A549 (cell line): Measurements from ENCODE around the gene ANKMY2. TPM values are rescaled to one million over a fixed set of nuclear protein-coding genes. Genes with fewer than 3 reads are reported as not detected.

Experiments
- ATAC-seq, 2 experiments: fragments of 200-7000 bp in 1 of 2; fragments of >200 bp in 1 of 2; cut with Nextera tagmentation in 1 of 2; cut with Tn5 transposase in 1 of 2; 3 replicates each; pipeline versions ENCODE4 v1.8.0 to v1.9.1; 2018 to 2020; ENCODE audit warnings: mild to moderate bottlenecking in 1 of 2, moderate library complexity in 1 of 2
- CTCF ChIA-PET: fragments of 300-600 bp; sonication (Branson Sonifier 250); formaldehyde crosslinking; extraction: SDS; loops from one replicate; lab custom pipeline; 2021; ENCODE audit warnings: antibody characterized with exemption, inconsistent platforms; lab: Yijun Ruan, JAX
- POLR2A ChIA-PET: fragments of 350-600 bp; formaldehyde crosslinking; extraction: SDS; loops from one replicate; lab custom pipeline; 2021; ENCODE audit warnings: antibody characterized with exemption, inconsistent platforms; lab: Yijun Ruan, JAX
- DNase-seq, 2 experiments: peaks; one replicate each; pipeline versions ENCODE4 v3.0.0 to v3.0.0-alpha.2; 2011 to 2016; ENCODE audit warnings: low read depth in 1 of 2, low spot score in 1 of 2
- FAIRE-seq: peaks from 2 replicates; lab custom pipeline; 2011; peaks lifted over from hg19 to GRCh38; lab: Jason Lieb, UNC
- H3K27ac ChIP-seq, 2 experiments: fragments of >200 bp; sonication (Bioruptor Twin); formaldehyde crosslinking; 3 replicates each; pipeline ENCODE4 v1.5.1; 2016 to 2017
- H3K4me1 ChIP-seq: fragments of >200 bp; sonication (Bioruptor Twin); formaldehyde crosslinking; 3 replicates; pipeline ENCODE4 v1.6.1; 2016
- H3K4me2 ChIP-seq: fragments of >200 bp; sonication (Bioruptor Twin); formaldehyde crosslinking; 3 replicates; pipeline ENCODE4 v1.6.1; 2016
- H3K4me3 ChIP-seq: fragments of >200 bp; sonication (Bioruptor Twin); formaldehyde crosslinking; 3 replicates; pipeline ENCODE4 v1.5.1; 2016
- H3K9me3 ChIP-seq: fragments of >200 bp; sonication (Bioruptor Twin); formaldehyde crosslinking; 3 replicates; pipeline ENCODE4 v1.6.1; 2016
- ATOH8 ChIP-seq: fragments of 250-450 bp; sonication (Bioruptor Pico); IDR thresholded peaks from 2 replicates; pipeline ENCODE4 v1.5.0; 2020; ENCODE audit warnings: low read depth, mild to moderate bottlenecking, moderate library complexity
- BCL3 ChIP-seq: fragments of >200 bp; sonication (Bioruptor Twin); formaldehyde crosslinking; IDR thresholded peaks from 3 replicates; pipeline ENCODE4 v1.6.1; 2016
- CHD2 ChIP-seq: fragments of 150-350 bp; IDR thresholded peaks from 2 replicates; pipeline ENCODE4 v1.6.1; 2014; ENCODE audit warnings: low read length; ENCODE audit not compliant: partially characterized antibody
- EHF ChIP-seq: fragments of 250-450 bp; sonication (Bioruptor Pico); IDR thresholded peaks from 2 replicates; pipeline ENCODE4 v1.5.0; 2020; ENCODE audit warnings: mild to moderate bottlenecking
- EHMT2 ChIP-seq: fragments of 200-600 bp; sonication (generic); IDR thresholded peaks from 2 replicates; pipeline ENCODE4 v1.6.1; 2016; ENCODE audit warnings: antibody characterized with exemption, low read depth, mild to moderate bottlenecking, moderate library complexity
- FOSB ChIP-seq: fragments of 250-450 bp; sonication (Bioruptor Pico); IDR thresholded peaks from 2 replicates; pipeline ENCODE4 v1.5.0; 2020; ENCODE audit warnings: mild to moderate bottlenecking, moderate library complexity
- FOSL2 ChIP-seq, 2 experiments: fragments of 450-650 bp in 1 of 2; fragments of >200 bp in 1 of 2; sonication (Bioruptor Twin) in 1 of 2; formaldehyde crosslinking; IDR thresholded peaks; 2 replicates each; pipeline versions ENCODE4 v1.5.0 to v1.6.1; 2016 to 2020; ENCODE audit warnings: mild to moderate bottlenecking in 1 of 2, moderate library complexity in 1 of 2
- GATA3 ChIP-seq: IDR thresholded peaks from 2 replicates; pipeline ENCODE4 v1.6.1; 2012; ENCODE audit warnings: borderline replicate concordance
- HES2 ChIP-seq: fragments of >200 bp; sonication (Bioruptor Twin); formaldehyde crosslinking; IDR thresholded peaks from 2 replicates; pipeline ENCODE4 v1.6.1; 2016
- HOXB5 ChIP-seq: fragments of 250-450 bp; sonication (Bioruptor Pico); IDR thresholded peaks from 2 replicates; pipeline ENCODE4 v1.5.0; 2020; ENCODE audit warnings: mild to moderate bottlenecking, moderate library complexity
- JUN ChIP-seq, 2 experiments: fragments of >200 bp; sonication (Bioruptor Twin); formaldehyde crosslinking; IDR thresholded peaks; 2 replicates in 1 of 2; 3 replicates in 1 of 2; pipeline ENCODE4 v1.6.1; 2016 to 2017
- MAFK ChIP-seq: fragments of 450-650 bp; IDR thresholded peaks from 2 replicates; pipeline ENCODE4 v1.6.1; 2014; ENCODE audit not compliant: partially characterized antibody
- MAZ ChIP-seq: fragments of 150-350 bp; IDR thresholded peaks from 2 replicates; pipeline ENCODE4 v1.6.1; 2014; ENCODE audit warnings: antibody characterized with exemption, low read depth, low read length, borderline replicate concordance
- PBX3 ChIP-seq: IDR thresholded peaks from 2 replicates; pipeline ENCODE4 v1.6.1; 2012
- PHF8 ChIP-seq: fragments of 200-600 bp; sonication (generic); IDR thresholded peaks from 2 replicates; pipeline ENCODE4 v1.6.1; 2016; ENCODE audit warnings: low read depth, mild to moderate bottlenecking, antibody characterized with exemption, moderate library complexity, borderline replicate concordance
- POLR2AphosphoS2 ChIP-seq: conservative IDR thresholded peaks from 2 replicates; pipeline ENCODE4 v1.6.1; 2012; ENCODE audit warnings: low read length, improper control_type of control experiment, inconsistent platforms
- RAD21 ChIP-seq, 2 experiments: fragments of >200 bp in 1 of 2; sonication (Bioruptor Twin) in 1 of 2; formaldehyde crosslinking in 1 of 2; IDR thresholded peaks in 1 of 2; conservative IDR thresholded peaks in 1 of 2; 2 replicates in 1 of 2; 3 replicates in 1 of 2; pipeline ENCODE4 v1.6.1; 2012 to 2018; ENCODE audit warnings: inconsistent platforms in 1 of 2
- RARB ChIP-seq: fragments of 250-450 bp; sonication (Bioruptor Pico); IDR thresholded peaks from 2 replicates; pipeline ENCODE4 v1.8.0; 2021; ENCODE audit warnings: mild to moderate bottlenecking, moderate library complexity
- TP53 ChIP-seq: fragments of 250-450 bp; sonication (Bioruptor Pico); IDR thresholded peaks from 2 replicates; pipeline ENCODE4 v1.5.0; 2021; ENCODE audit warnings: mild to moderate bottlenecking, moderate library complexity
- USF2 ChIP-seq: fragments of 450-650 bp; IDR thresholded peaks from 2 replicates; pipeline ENCODE4 v1.6.1; 2014; ENCODE audit warnings: antibody characterized with exemption
- ZSCAN20 ChIP-seq: fragments of 250-450 bp; sonication (Bioruptor Pico); IDR thresholded peaks from 2 replicates; pipeline ENCODE4 v1.8.0; 2022; ENCODE audit warnings: mild to moderate bottlenecking, moderate library complexity
- WGBS: methylation state at CpG from one replicate; pipeline ENCODE4 v1.1.6; 2017; ENCODE audit errors: missing lambda C conversion rate; 5-methylcytosine and 5-hydroxymethylcytosine counted together
- polyA plus RNA-seq, 4 experiments: library from polyadenylated mRNA; depleted of rRNA in 3 of 4; stranded (reverse); fragments of >200 nt; fragmentation: RNase III in 1 of 4; extraction: RNeasy Plus Mini Kit Qiagen cat#74134 plus additional on column Dnase treatment in 1 of 4; gene quantifications; 2 replicates in 3 of 4; 3 replicates in 1 of 4; pipeline ENCODE4 v1.2.3, GENCODE V29; 2011 to 2017

The ANKMY2 gene
- polyA plus RNA-seq, 2 of the 4 experiments (the other 2 are of a cell fraction), result 15.3 to 26.1 TPM

GRCh38 chr7:16671811-16672210 is 26.3 kb upstream of the ANKMY2 start:
- H3K9me3 ChIP-seq, result no peaks in the 10 kb centered on the region
- peaks cover 29% of the 10 kb centered on the region for H3K4me1 ChIP-seq
- FAIRE-seq (no peak), ATAC-seq (no peak), DNase-seq (no peak)
- no peak overlapping the region for H3K4me3 ChIP-seq
- POLR2A ChIA-PET, result no interaction called here
- 93% methylated on average over 3 of the region's 3 CpGs for WGBS
- CTCF ChIA-PET, result interaction anchor here (1.5 kb wide), 1 partner anchor 23 kb away, joined by 4 read pairs; no protein-coding TSS in a partner anchor
- H3K4me2 ChIP-seq, result no peak overlapping the region
- no peak overlapping the region for H3K27ac ChIP-seq
- TF ChIP-seq ZSCAN20 (CRISPR knock-in tag), result no peak
- TF ChIP-seq MAZ, result no peak
- TF ChIP-seq MAFK, result no peak
- no peak for TF ChIP-seq BCL3
- no peak for TF ChIP-seq FOSB (CRISPR knock-in tag)
- TF ChIP-seq RARB, result no peak
- no peak for TF ChIP-seq EHF (CRISPR knock-in tag)
- no peak for TF ChIP-seq CHD2
- no peak for TF ChIP-seq HES2
- no peak for TF ChIP-seq GATA3
- no peak for TF ChIP-seq RAD21 (conservative IDR thresholded peaks at IDR 0.05 in 1 of 2, IDR thresholded peaks at IDR 0.05 in 1 of 2)
- no peak for TF ChIP-seq TP53
- TF ChIP-seq USF2, result no peak
- no peak for TF ChIP-seq PBX3
- no peak for TF ChIP-seq FOSL2 (IDR thresholded peaks at IDR 0.05)
- TF ChIP-seq FOSL2 (CRISPR knock-in tag; IDR thresholded peaks at IDR 0.05), result no peak

GRCh38 chr7:16670731-16671344 is 25.3 kb upstream of the ANKMY2 start:
- H3K4me3 ChIP-seq, result no peak overlapping the region
- FAIRE-seq (no peak), ATAC-seq (no peak), DNase-seq (no peak)
- ChIA-PET POLR2A (no interaction called here), CTCF (interaction anchor here (1.5 kb wide), 1 partner anchor 24 kb away, joined by 4 read pairs; no protein-coding TSS in a partner anchor)
- TF ChIP-seq POLR2AphosphoS2 (no peak), MAFK (peak; percentile 80), JUN (IDR thresholded peaks at IDR 0.05) (no peak)
- H3K9me3 ChIP-seq, result no peaks in the 10 kb centered on the region
- no peak overlapping the region; a peak in 1 of 6 replicates for H3K27ac ChIP-seq
- no peak overlapping the region for H3K4me2 ChIP-seq
- peaks cover 29% of the 10 kb centered on the region for H3K4me1 ChIP-seq
- WGBS, result 93% methylated on average over 4 of the region's 4 CpGs

GRCh38 chr7:16670021-16670420 is 24.5 kb upstream of the ANKMY2 start:
- ChIA-PET CTCF (no interaction called here), POLR2A (interaction anchor here (3.5 kb wide), 1 partner anchor 24 kb away, joined by 48 read pairs; the partner anchor contains the start of genes ANKMY2 and BZW2)
- no peak for TF ChIP-seq PHF8
- no peak for TF ChIP-seq EHMT2
- TF ChIP-seq HOXB5 (CRISPR knock-in tag), result no peak
- no peak for TF ChIP-seq ATOH8 (CRISPR knock-in tag)
- FAIRE-seq (no peak), DNase-seq (no peak), ATAC-seq (no peak)
- Histone ChIP-seq H3K4me1 (peaks cover 29% of the 10 kb centered on the region), H3K4me3 (no peak overlapping the region), H3K4me2 (no peak overlapping the region), H3K9me3 (no peaks in the 10 kb centered on the region), H3K27ac (peak overlapping the region in 1 of 2 experiments; percentile 85; a peak in 3 of 6 replicates)
- 91% methylated on average over 1 of the region's 1 CpG for WGBS
